IgD-negative memory B cell (primary cell): ENCODE data around the gene CCDC159. TPM values are rescaled to one million over a fixed set of nuclear protein-coding genes. Genes with fewer than 3 reads are reported as not detected.
"Not testable (repeated sequence)": the region's sequence is repeated elsewhere in the genome, so short reads cannot be mapped to it uniquely, and the experiment has no call there.

ENCODE experiments used
- H3K27ac Mint-ChIP-seq, 3 donors: one replicate each; pipeline ENCODE4 v1.8.0; 2020 to 2022; ENCODE audit warnings: mild to moderate bottlenecking in 3 of 3, mixed read lengths in 3 of 3, moderate library complexity in 1 of 3
- H3K27me3 Mint-ChIP-seq: one replicate; pipeline ENCODE4 v1.8.0; 2021; ENCODE audit warnings: mixed read lengths
- H3K36me3 Mint-ChIP-seq: one replicate; pipeline ENCODE4 v1.8.0; 2020; ENCODE audit warnings: mild to moderate bottlenecking, mixed read lengths
- H3K4me1 Mint-ChIP-seq, 3 donors: one replicate each; pipeline ENCODE4 v1.8.0; 2020 to 2022; ENCODE audit warnings: mixed read lengths in 3 of 3, mild to moderate bottlenecking in 1 of 3
- H3K4me3 Mint-ChIP-seq, 4 donors: one replicate each; pipeline ENCODE4 v1.8.0; 2020 to 2022; ENCODE audit warnings: mild to moderate bottlenecking in 4 of 4, mixed read lengths in 4 of 4, moderate library complexity in 3 of 4
- H3K9me3 Mint-ChIP-seq, 3 donors: one replicate each; pipeline ENCODE4 v1.8.0; 2020 to 2021; ENCODE audit warnings: mixed read lengths in 3 of 3, mild to moderate bottlenecking in 1 of 3
- polyA plus RNA-seq: library from polyadenylated mRNA; unstranded; fragments of 300-500 nt; fragmentation: Illumina TruSeq; gene quantifications from one replicate; pipeline ENCODE4 v1.2.3, GENCODE V29; 2021

Gene CCDC159
- polyA plus RNA-seq, 1 donor from 2014 or later, result 24.1 TPM

DNA sequence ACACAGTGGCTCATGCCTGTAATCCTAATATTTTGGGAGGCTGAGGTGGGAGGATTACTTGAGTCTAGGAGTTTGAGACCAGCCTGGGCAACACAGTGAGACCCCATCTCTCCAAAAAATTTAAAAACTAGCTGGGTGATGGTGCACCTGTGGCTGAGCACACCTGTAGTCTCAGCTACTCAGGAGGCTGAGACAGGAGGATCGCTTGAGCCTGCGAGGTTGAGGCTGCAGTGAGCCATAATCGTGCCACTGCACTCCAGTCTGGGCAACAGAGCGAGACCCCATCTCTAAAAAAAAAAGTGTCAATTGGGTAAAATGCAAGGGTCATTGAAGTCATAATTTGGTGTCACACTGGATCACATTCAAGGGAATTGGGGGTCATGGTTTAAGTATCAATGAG is 7.8 kb downstream of the CCDC159 start:
- not testable (repeated sequence) for H3K27ac Mint-ChIP-seq, H3K36me3 Mint-ChIP-seq, H3K27me3 Mint-ChIP-seq, H3K4me1 Mint-ChIP-seq, H3K9me3 Mint-ChIP-seq
- peak overlapping the region in 1 of 4 donors; percentile 14 for H3K4me3 Mint-ChIP-seq

DNA sequence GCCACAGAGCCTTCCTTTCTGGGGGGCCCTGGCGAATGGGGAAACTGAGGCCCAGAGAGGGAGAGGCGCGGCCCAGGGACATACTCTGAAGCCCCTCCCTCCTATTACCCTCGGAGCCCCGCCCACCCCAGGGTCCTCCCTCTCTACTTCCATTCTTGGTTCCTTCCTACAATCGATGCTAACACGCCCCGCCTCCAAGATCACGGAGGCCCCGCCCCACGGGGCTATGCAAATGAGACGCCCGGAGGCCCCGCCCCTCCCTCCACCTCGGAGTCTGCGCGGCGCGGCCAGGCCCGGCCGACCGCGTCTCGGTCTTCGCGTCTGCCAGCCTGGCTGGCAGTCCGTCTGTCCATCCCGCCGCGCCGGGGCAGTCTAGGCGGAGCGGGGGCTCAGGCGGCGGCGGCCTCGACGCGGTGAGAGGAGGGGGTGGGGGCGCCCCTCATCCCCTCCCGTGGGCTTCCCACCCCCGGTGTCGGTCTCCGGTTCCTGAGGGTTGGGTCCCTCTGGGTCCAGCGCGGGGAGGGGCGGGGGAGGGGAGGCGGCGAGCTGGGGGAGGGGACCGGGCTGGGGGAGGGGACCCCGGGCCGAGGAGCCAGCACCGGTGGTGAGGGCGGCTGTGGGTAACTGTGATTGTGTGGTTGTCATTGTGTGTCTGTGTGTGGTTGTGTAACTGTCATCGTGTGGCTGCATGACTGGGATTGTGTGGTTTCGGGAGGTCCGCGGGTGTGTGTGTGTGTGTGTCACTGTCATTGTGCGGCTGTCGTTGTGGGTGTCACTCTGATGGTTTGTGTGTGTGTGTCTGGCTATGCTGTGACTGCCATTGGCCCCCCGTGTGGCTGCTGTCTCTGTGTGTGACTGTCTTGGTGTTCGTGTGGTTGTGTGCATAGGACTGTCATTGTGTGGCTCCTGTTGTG is 9.1 kb downstream of the CCDC159 start, which contains the start of gene PLPPR2:
TSS of gene PLPPR2 (plus strand) at position 273 of the 914 bp plus-strand sequence. CDS start 2,242 bp downstream, outside the sequence.
- no peaks in the 10 kb centered on the region for H3K36me3 Mint-ChIP-seq
- peak within 1 kb of the TSS in 1 of 3 donors; percentile 94 for H3K27ac Mint-ChIP-seq
- H3K4me3 Mint-ChIP-seq, result peak within 1 kb of the TSS; percentile 14 to 74 (median 53)
- H3K9me3 Mint-ChIP-seq, result no peaks in the 10 kb centered on the region
- peaks cover 8% of the 10 kb centered on the region for H3K27me3 Mint-ChIP-seq
- peaks cover 0 to 9% (median 4%) of the 10 kb centered on the region in 3 donors for H3K4me1 Mint-ChIP-seq

DNA sequence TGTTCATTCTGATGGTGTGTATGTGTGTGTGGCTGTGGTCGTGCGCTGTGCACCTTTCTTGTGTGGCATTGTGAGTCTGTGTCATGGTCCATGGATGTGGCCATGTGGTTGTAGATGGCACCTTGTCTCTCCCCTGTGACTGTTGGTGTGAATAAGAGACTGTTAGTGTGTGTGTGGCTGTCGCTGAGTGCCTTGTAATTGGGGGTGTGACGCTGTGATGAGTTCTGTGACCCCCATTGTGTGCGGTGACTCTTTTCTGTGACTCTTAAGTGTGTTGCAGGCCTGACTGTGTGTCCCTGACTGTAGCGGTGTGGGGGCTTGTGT is 9.7 kb downstream of the CCDC159 start:
- Mint-ChIP-seq H3K27me3 (peaks cover 8% of the 10 kb centered on the region), H3K4me3 (peak overlapping the region in 3 of 4 donors; percentile 47 to 69 (median 59)), H3K4me1 (peaks cover 0 to 9% (median 4%) of the 10 kb centered on the region in 3 donors), H3K9me3 (no peaks in the 10 kb centered on the region), H3K36me3 (no peaks in the 10 kb centered on the region), H3K27ac (peak overlapping the region in 1 of 3 donors; percentile 94)

DNA sequence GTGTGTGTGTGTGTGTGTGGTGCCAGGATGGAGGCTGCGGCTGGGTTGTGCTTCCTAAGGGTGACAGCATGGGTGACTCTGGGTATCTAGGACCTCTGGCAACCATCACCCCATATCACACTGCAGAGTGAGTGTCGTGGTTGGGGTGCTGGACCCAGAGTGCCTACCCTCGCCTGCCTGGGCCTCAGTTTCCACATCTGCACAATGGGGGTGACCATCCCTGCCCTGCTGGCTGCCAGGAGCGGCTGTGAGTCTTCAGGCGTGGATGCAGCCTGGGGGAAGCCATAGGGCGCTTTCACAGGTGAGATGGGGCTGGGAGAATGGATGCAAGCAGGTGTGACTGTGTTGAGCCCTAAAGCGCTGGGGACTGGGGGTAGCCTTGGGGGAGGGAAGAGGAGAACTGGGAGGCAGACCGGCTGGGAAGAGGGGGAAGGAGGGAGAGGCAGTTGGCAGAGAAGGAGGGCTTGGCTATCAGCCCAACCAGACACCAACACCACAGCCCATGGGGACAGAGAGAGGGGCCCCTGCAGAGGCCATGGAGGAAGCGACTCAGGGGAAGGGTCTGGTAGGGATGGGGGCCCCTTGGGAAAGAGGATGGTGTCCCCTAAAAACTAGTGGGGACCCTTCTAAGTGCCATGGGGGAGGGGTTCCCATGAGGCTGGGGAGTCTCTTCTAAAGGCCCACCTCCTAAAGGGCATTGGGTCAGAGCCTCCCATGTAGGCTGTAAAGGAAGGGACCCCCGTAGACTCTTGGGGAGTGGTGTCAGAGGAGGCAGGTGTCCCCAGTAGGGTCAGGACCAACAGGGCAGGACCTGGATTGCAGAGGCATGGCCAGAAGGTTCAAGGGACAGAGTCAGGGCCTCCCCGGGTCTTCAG is 10.6 kb downstream of the CCDC159 start:
- peaks cover 8% of the 10 kb centered on the region for H3K27me3 Mint-ChIP-seq
- no peaks in the 10 kb centered on the region for H3K9me3 Mint-ChIP-seq
- peaks cover 0 to 9% (median 4%) of the 10 kb centered on the region in 3 donors for H3K4me1 Mint-ChIP-seq
- H3K4me3 Mint-ChIP-seq, result peak overlapping the region in 1 of 4 donors; percentile 49
- H3K27ac Mint-ChIP-seq, result no peak overlapping the region
- H3K36me3 Mint-ChIP-seq, result no peaks in the 10 kb centered on the region

DNA sequence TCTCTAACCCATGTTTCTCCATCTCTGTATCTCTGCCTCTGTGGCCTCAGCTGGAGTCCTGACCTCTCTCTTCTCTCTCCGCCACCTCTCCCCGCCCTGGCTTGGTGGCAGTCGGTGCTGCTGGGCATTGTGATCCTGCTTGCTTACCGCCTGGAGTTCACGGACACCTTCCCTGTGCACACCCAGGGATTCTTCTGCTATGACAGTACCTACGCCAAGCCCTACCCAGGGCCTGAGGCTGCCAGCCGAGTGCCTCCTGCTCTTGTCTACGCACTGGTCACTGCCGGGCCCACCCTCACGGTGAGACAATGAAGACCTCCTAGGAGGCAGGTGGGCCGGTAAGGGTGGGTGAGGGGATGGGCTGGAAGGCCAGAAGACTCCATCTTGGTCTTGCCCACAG is 13.1 kb downstream of the CCDC159 start:
- Mint-ChIP-seq H3K4me3 (no peak overlapping the region), H3K27ac (peak overlapping the region in 1 of 3 donors; percentile 76), H3K4me1 (peaks cover 0 to 9% (median 4%) of the 10 kb centered on the region in 3 donors), H3K9me3 (no peaks in the 10 kb centered on the region), H3K36me3 (no peaks in the 10 kb centered on the region), H3K27me3 (peaks cover 8% of the 10 kb centered on the region)

DNA sequence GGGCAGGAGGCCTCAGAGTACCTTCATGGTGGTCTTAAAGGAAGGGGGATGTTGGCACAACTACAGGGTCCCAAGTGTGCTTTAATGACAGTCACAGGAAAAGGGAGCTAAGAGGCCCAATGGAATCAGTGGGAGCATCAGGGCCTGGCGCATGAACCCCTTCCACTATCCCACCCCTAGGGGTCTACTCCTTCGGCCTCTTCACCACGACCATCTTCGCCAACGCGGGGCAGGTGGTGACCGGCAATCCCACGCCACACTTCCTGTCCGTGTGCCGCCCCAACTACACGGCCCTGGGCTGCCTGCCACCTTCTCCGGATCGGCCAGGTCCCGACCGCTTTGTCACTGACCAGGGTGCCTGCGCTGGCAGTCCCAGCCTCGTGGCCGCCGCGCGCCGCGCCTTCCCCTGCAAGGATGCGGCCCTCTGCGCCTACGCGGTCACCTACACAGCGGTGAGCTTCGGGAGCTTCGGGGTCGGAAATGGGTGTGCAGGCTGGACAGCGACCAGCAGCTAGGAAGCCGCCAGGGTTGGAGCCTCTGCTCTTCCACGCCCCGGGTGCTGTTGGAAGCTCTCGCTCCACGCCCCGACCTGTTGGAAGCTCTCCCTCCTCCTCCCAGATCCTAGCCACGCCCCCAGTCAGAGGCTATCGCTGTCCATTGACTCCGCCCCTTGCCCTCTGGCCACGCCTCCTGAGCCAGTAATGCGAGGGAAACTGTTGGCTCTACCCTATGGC is 14.9 kb downstream of the CCDC159 start:
- Mint-ChIP-seq H3K27me3 (peaks cover 3% of the 10 kb centered on the region), H3K36me3 (no peaks in the 10 kb centered on the region), H3K9me3 (no peaks in the 10 kb centered on the region), H3K4me1 (peaks cover 0 to 2% (median 0%) of the 10 kb centered on the region in 3 donors), H3K27ac (no peak overlapping the region), H3K4me3 (no peak overlapping the region)

DNA sequence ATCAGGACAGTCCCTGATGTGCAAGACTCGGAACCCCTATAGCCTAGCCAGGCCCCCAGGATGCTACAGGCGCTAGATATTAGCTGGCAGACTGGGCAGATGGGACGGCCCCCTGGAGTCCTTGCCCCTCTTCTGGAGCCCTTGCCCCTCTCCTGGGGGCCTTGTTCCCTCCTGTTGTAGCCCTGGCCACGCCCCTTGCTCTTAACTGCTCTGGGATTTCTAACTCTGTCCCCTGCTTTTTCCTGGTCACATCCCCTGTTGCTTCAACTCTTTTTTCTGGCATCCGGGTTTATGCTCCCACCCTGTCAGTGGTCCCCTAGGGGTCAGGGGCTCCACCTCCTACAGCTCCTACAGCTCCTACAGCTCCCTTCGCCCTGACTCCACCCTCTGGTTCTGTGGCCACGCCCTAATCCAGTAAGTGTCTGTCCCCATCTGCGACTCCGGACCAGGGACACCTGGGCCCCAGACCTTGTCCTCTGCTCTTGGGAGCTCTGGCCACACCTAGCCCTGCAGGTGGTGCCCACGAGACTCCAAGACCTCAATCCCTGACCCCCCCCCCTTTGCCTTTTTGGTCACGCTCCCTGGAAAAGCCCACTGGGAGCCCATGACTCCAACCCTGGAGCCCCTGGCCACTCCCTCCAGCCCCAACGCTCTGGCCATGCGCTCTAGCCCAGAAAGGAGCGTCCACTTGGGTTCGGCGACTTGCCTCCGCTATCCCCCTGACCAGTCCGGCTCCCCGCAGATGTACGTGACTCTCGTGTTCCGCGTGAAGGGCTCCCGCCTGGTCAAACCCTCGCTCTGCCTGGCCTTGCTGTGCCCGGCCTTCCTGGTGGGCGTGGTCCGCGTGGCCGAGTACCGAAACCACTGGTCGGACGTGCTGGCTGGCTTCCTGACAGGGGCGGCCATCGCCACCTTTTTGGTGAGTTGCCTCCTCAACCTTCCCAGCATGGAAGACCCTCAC is 15.7 kb downstream of the CCDC159 start:
- Mint-ChIP-seq H3K4me3 (no peak overlapping the region), H3K27me3 (peaks cover 3% of the 10 kb centered on the region), H3K9me3 (no peaks in the 10 kb centered on the region), H3K4me1 (no peaks in the 10 kb centered on the region), H3K27ac (no peak overlapping the region), H3K36me3 (no peaks in the 10 kb centered on the region)

DNA sequence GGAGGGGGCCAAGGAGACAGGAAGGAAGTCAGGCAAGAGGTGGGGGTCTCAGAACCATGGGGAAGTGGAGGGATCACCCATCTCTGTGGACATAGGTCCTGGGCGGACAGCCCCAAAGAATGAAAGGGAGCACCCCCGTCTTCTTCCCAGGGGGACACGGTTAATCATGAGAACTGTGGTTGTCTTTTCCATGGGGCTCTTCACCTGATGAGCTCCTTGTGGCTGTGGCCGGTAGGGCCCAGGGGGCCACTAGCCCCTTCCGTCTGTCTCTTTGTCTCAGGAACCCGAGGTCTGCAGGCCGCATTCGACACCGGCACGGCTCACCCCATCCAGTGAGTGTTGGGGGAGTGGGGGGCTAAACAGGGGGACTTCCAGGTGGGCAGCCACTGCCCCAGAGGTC is 17.6 kb downstream of the CCDC159 start:
- Mint-ChIP-seq H3K27ac (no peak overlapping the region), H3K36me3 (peaks cover 3% of the 10 kb centered on the region), H3K9me3 (no peaks in the 10 kb centered on the region), H3K4me3 (no peak overlapping the region), H3K27me3 (peaks cover 2% of the 10 kb centered on the region), H3K4me1 (no peaks in the 10 kb centered on the region)

DNA sequence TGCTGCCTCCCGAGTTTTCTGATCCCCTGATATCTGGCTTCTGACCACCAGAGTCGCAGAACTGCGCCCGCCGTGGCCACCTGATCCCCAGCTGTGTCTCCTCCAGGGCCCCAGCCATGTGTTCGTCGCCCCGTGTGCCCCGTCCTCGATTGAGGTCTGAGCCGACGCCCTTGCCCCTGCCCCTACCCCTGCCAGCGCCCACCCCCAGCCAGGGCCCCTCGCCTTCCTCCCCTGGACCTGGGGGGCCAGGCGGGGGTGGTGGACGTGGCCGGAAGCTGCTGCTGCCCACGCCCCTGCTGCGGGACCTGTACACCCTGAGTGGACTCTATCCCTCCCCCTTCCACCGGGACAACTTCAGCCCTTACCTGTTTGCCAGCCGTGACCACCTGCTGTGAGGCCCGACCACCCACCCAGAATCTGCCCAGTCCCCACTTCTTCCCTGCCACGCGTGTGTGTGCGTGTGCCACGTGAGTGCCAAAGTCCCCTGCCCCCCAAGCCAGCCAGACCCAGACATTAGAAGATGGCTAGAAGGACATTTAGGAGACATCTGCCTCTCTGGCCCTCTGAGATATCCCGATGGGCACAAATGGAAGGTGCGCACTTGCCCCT is 18.1 kb downstream of the CCDC159 start:
- Mint-ChIP-seq H3K27ac (no peak overlapping the region), H3K9me3 (no peaks in the 10 kb centered on the region), H3K4me3 (no peak overlapping the region), H3K27me3 (no peaks in the 10 kb centered on the region), H3K36me3 (peaks cover 6% of the 10 kb centered on the region), H3K4me1 (no peaks in the 10 kb centered on the region)

DNA sequence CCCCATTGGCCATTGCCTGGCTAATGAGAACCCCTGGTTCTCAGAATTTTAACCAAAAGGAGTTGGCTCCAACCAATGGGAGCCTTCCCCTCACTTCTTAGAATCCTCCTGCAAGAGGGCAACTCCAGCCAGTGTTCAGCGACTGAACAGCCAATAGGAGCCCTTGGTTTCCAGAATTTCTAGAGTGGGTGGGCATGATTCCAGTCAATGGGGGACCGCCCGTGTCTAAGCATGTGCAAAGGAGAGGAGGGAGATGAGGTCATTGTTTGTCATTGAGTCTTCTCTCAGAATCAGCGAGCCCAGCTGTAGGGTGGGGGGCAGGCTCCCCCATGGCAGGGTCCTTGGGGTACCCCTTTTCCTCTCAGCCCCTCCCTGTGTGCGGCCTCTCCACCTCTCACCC is 18.6 kb downstream of the CCDC159 start:
- no peak overlapping the region for H3K27ac Mint-ChIP-seq
- no peaks in the 10 kb centered on the region for H3K4me1 Mint-ChIP-seq
- no peaks in the 10 kb centered on the region for H3K27me3 Mint-ChIP-seq
- no peak overlapping the region for H3K4me3 Mint-ChIP-seq
- no peaks in the 10 kb centered on the region for H3K9me3 Mint-ChIP-seq
- peaks cover 7% of the 10 kb centered on the region for H3K36me3 Mint-ChIP-seq

DNA sequence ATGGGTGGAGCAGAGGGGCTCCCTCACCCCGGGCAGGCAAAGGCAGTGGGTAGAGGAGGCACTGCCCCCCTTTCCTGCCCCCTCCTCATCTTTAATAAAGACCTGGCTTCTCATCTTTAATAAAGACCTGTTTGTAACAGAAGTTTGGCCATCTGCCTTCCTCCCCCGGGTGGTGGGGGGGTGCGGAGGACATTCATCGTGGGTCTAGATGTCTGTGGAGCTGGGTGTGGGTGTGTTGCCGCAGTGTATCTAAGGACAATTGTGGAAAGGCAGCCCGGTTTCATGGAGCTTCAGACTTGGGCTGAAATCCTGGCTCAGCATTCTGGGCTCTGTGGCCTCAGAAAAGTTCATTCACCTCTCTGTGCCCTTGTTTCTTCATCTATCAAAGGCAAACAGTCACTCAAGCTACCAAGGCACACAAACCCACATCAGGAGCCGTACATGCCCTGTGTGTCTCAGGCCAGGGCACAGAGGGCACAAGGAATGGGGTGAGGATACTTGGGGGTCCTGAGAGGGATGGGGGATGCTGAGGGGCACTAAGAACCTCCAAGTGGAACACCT is 19.3 kb downstream of the CCDC159 start:
- Mint-ChIP-seq H3K4me3 (no peak overlapping the region), H3K4me1 (no peaks in the 10 kb centered on the region), H3K27ac (no peak overlapping the region), H3K36me3 (peaks cover 7% of the 10 kb centered on the region), H3K9me3 (no peaks in the 10 kb centered on the region), H3K27me3 (no peaks in the 10 kb centered on the region)

DNA sequence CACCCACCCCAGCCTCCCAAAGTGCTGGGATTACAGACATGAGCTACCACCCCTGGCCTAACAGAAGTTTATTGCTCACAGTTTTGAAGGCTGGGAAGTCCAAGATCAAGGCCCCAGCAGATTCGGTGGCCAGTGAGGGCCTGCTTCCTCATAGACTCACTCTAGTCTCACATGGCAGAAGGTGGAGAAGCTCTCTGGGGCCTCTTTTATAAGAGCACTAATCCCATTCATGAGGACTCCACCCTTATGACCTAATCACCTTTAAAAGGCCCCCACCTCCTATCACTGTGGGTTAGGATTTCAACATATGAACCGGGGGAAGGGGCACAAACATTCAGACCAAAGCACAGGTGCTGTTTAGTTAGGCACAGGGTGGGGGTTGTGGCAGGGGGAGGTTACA is 21.2 kb downstream of the CCDC159 start:
- Mint-ChIP-seq H3K36me3 (peaks cover 12% of the 10 kb centered on the region), H3K9me3 (no peaks in the 10 kb centered on the region), H3K27ac (no peak overlapping the region), H3K27me3 (no peaks in the 10 kb centered on the region), H3K4me3 (no peak overlapping the region), H3K4me1 (peaks cover 0 to 1% (median 0%) of the 10 kb centered on the region in 3 donors)

DNA sequence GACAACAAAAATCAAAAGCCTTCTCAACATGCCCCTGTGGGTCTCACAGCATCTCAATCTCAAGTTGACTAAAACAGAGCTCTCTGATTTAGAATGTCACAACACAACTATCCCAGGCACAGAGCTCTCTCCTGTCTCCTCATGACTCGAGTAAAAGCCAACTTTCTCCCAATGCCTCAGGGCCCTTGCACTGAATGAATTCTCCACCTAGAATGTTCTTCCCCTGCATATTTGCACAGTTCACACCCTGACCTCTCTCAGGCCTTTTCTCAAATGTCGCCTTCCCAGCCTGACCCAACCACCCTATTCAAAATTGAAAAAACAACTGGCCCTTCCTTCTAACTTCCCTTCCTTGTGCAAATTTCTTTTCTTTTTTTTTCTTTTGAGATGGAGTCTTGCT is 24.4 kb downstream of the CCDC159 start:
- H3K4me3 Mint-ChIP-seq, result no peak overlapping the region
- H3K9me3 Mint-ChIP-seq, result peaks cover 0 to 1% (median 0%) of the 10 kb centered on the region in 3 donors
- peaks cover 12% of the 10 kb centered on the region for H3K36me3 Mint-ChIP-seq
- H3K27ac Mint-ChIP-seq, result peak overlapping the region in 1 of 3 donors; percentile 47
- H3K4me1 Mint-ChIP-seq, result peaks cover 0 to 8% (median 7%) of the 10 kb centered on the region in 3 donors
- no peaks in the 10 kb centered on the region for H3K27me3 Mint-ChIP-seq
